Testis (tissue), 3 donors: ENCODE results near the gene ASTE1. TPM values are rescaled to one million over a fixed set of nuclear protein-coding genes. Genes with fewer than 3 reads are reported as not detected.

Experiments used
- DNase-seq: peaks from one replicate; pipeline ENCODE4 v3.0.0-alpha.2; 2019
- H3K27ac ChIP-seq, 2 donors: fragments of 200-600 bp; sonication (generic); one replicate each; pipeline ENCODE4 v1.5.1; 2019
- H3K27me3 ChIP-seq: fragments of 200-600 bp; sonication (generic); one replicate; pipeline ENCODE4 v1.5.1; 2019
- H3K36me3 ChIP-seq: fragments of 200-600 bp; sonication (generic); one replicate; pipeline ENCODE4 v1.5.1; 2017; ENCODE audit warnings: low read depth; ENCODE audit errors: missing control alignments
- H3K4me1 ChIP-seq: fragments of 200-600 bp; sonication (generic); one replicate; pipeline ENCODE4 v1.5.1; 2019
- H3K4me3 ChIP-seq, 2 donors: fragments of 200-600 bp; sonication (generic); one replicate each; pipeline ENCODE4 v1.5.1; 2017 to 2019
- H3K9me3 ChIP-seq: fragments of 200-600 bp; sonication (generic); one replicate; pipeline ENCODE4 v1.5.1; 2017
- POLR2A ChIP-seq: fragments of 450-650 bp; IDR thresholded peaks from one replicate; pipeline ENCODE4 v1.6.1; 2017; ENCODE audit warnings: antibody characterized with exemption, mild to moderate bottlenecking, moderate library complexity
- WGBS, 2 donors: methylation state at CpG; one replicate each; pipeline ENCODE4 v1.1.5; 2018; 5-methylcytosine and 5-hydroxymethylcytosine counted together
- intact Hi-C: fragments of 100-400 bp; cut with DNase I; formaldehyde crosslinking; loops from one replicate; pipeline ENCODE4 v1.15.1; 2023; ENCODE audit warnings: low total_unique reads
- polyA plus RNA-seq: library from polyadenylated mRNA; stranded (reverse); fragments of 350-450 nt; fragmentation: Illumina TruSeq; extraction: RNeasy Lipid Tissue Mini Kit (QIAGEN cat#74804); gene quantifications from one replicate; pipeline ENCODE4 v1.2.3, GENCODE V29; 2014; ENCODE audit warnings: low read depth, low replicate concordance; ENCODE audit not compliant: insufficient read depth
- total RNA-seq, 2 donors: library from RNA; depleted of rRNA; stranded (reverse); fragments of >200 nt; gene quantifications; one replicate each; pipeline ENCODE4 v1.2.3, GENCODE V29; 2016
- TF ChIP-seq, protein P1 (sequence below), 3 experiments: fragments of 450-650 bp in 2 of 3; fragments of 200-600 bp in 1 of 3; sonication (generic) in 1 of 3; IDR thresholded peaks; one replicate each; pipeline ENCODE4 v1.5.1; 2016 to 2019; ENCODE audit warnings: antibody characterized with exemption in 3 of 3, mild to moderate bottlenecking in 2 of 3, moderate library complexity in 1 of 3

The ASTE1 gene
- total and polyA plus RNA-seq, 3 donors from 2014 or later: 9.8 to 17.2 (median 13.0) TPM

DNA sequence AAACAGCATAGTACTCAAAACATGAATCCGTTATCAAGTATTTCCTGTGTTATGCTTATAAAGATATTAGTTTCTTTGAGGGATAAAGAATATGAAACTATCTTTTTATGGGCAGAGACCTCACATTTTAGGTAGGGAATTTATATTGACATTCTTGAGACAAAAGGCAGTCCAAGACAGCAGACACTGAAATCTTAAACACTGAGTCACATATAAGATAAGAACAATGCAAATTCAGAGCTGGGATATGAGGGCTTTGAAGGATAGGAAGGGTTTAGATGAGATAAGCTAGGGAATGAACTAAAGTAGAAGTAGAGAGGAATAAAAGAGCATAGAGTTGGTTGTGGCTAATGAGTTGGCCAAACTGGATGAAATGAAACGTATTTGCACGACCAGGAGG lies 58.4 kb downstream of the ASTE1 start:
- Histone ChIP-seq H3K4me3 (no peak overlapping the region), H3K27me3 (no peaks in the 10 kb centered on the region), H3K9me3 (no peaks in the 10 kb centered on the region), H3K4me1 (no peaks in the 10 kb centered on the region), H3K36me3 (no peaks in the 10 kb centered on the region), H3K27ac (no peak overlapping the region)
- WGBS, 2 donors: 71 to 96% methylated on average over 3 of the region's 3 CpGs
- TF ChIP-seq, protein P1, sequence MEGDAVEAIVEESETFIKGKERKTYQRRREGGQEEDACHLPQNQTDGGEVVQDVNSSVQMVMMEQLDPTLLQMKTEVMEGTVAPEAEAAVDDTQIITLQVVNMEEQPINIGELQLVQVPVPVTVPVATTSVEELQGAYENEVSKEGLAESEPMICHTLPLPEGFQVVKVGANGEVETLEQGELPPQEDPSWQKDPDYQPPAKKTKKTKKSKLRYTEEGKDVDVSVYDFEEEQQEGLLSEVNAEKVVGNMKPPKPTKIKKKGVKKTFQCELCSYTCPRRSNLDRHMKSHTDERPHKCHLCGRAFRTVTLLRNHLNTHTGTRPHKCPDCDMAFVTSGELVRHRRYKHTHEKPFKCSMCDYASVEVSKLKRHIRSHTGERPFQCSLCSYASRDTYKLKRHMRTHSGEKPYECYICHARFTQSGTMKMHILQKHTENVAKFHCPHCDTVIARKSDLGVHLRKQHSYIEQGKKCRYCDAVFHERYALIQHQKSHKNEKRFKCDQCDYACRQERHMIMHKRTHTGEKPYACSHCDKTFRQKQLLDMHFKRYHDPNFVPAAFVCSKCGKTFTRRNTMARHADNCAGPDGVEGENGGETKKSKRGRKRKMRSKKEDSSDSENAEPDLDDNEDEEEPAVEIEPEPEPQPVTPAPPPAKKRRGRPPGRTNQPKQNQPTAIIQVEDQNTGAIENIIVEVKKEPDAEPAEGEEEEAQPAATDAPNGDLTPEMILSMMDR (IDR thresholded peaks at IDR 0.05): no peak
- TF ChIP-seq POLR2A: no peak
- intact Hi-C loops: no loop called here
- DNase-seq: no peak

DNA sequence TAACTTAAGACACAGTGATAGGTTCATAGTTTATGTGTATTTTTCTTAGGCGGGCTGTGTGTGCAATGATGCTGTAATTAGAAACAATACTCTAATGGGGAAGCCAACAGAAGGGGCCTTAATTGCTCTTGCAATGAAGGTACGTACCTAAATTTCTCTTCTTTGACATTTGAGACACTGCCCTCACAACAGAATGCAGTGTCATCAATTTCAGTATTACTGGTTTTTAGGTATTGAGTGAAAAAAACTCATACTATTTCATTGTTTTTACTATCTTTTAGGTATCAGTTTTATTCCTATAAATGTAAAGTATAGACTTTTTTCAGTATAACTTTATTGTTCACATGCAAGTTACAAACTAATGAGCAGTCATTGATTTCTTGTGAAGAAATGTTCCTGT lies 59.3 kb downstream of the ASTE1 start:
- intact Hi-C loops: no loop called here
- WGBS, 2 donors: 98 to 100% methylated on average over 2 of the region's 2 CpGs
- no peak overlapping the region for H3K27ac ChIP-seq
- H3K36me3 ChIP-seq: no peaks in the 10 kb centered on the region
- no peak overlapping the region for H3K4me3 ChIP-seq
- no peak for TF ChIP-seq POLR2A
- TF ChIP-seq, protein P1 (IDR thresholded peaks at IDR 0.05): no peak
- no peak for DNase-seq
- H3K27me3 ChIP-seq: no peaks in the 10 kb centered on the region
- H3K9me3 ChIP-seq: no peaks in the 10 kb centered on the region
- H3K4me1 ChIP-seq: no peaks in the 10 kb centered on the region

DNA sequence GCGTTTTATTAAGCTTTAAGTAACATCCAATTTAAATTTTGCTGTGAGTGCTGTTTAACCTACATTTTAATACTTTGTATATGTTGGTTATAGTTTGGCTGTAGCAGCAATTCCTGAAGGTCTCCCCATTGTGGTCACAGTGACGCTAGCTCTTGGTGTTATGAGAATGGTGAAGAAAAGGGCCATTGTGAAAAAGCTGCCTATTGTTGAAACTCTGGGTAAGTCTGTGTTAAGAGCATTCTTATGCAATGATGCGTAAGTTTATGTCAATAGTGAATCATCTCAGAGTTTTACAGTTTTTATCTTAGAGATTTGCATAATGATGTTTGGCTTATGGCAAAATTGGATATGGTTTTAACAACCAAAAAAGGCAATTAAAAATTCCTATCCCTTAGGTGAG lies 62.7 kb downstream of the ASTE1 start:
- DNase-seq: no peak
- H3K4me3 ChIP-seq: no peak overlapping the region
- no peaks in the 10 kb centered on the region for H3K36me3 ChIP-seq
- no peaks in the 10 kb centered on the region for H3K9me3 ChIP-seq
- WGBS, 2 donors: 90 to 93% methylated on average over 3 of the region's 3 CpGs
- intact Hi-C loops: no loop called here
- no peak overlapping the region for H3K27ac ChIP-seq
- no peaks in the 10 kb centered on the region for H3K27me3 ChIP-seq
- TF ChIP-seq, protein P1 (IDR thresholded peaks at IDR 0.05): no peak
- no peak for TF ChIP-seq POLR2A
- no peaks in the 10 kb centered on the region for H3K4me1 ChIP-seq

Other genes starting within 250 kb of the ASTE1 start
- gene ATP2C1, start 132.7 kb downstream of the ASTE1 start, total RNA-seq: 100 to 1,000 TPM in 1 of 2 donors, 10 to 100 TPM in 1; 88.0 to 103 TPM
- 51.0 TPM for gene ATP2C1, start 132.7 kb downstream of the ASTE1 start, polyA plus RNA-seq
- gene NEK11, start 52 bp upstream of the ASTE1 start, total RNA-seq: 10 to 100 TPM; 22.4 to 40.9 TPM
- 35.9 TPM for gene NEK11, start 52 bp upstream of the ASTE1 start, polyA plus RNA-seq